Inflammatory macrophage treated with lipopolysaccharide for 1 hour (primary cell): ENCODE results near the gene ITPA.
A peak's percentile ranks its signal among the peaks of the same experiment; 100 is the strongest.

Experiments used
- DNase-seq, 2 donors: peaks; one replicate each; pipeline ENCODE4 v3.0.0-alpha.2; 2020 to 2022

The ITPA gene

DNA sequence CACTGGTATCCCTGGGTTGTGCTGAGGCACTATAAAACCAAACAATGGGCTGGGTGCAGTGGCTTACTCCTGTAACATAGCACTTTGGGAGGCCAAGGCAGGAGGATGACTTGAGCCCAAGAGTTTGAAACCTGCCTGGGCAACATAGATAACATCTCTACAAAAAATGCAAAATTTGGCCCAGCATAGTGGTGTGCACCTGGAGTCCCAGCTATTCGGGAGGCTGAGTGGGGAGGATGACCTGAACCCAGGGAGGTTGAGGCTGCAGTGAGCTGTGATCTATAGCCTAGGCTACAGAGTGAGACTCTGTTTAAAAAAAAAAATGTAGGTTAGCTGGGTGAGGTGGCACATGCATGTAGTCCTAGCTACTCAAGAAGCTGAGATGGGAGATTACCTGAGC lies 37.4 kb downstream of the ITPA start:
- DNase-seq, result no peak

DNA sequence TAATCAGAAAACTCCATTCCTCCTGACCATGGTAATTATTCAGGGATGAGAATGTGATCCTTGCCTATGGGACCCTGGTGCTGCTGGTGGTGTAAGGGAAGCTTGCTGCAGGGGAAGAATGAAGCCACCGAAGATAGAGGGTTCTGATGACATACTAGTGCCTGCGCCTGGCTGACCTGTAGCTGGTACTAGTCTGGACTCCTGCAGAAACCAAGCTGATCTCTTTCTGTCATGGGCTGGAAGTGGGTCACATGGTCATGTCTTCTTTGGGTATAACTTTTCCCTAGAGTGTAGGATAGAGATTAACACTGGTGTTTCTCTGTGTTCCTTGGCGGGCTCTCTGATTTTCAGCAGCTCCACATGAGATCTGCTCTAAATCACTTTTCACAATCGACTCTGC lies 38.3 kb downstream of the ITPA start:
- DNase-seq, result no peak

DNA sequence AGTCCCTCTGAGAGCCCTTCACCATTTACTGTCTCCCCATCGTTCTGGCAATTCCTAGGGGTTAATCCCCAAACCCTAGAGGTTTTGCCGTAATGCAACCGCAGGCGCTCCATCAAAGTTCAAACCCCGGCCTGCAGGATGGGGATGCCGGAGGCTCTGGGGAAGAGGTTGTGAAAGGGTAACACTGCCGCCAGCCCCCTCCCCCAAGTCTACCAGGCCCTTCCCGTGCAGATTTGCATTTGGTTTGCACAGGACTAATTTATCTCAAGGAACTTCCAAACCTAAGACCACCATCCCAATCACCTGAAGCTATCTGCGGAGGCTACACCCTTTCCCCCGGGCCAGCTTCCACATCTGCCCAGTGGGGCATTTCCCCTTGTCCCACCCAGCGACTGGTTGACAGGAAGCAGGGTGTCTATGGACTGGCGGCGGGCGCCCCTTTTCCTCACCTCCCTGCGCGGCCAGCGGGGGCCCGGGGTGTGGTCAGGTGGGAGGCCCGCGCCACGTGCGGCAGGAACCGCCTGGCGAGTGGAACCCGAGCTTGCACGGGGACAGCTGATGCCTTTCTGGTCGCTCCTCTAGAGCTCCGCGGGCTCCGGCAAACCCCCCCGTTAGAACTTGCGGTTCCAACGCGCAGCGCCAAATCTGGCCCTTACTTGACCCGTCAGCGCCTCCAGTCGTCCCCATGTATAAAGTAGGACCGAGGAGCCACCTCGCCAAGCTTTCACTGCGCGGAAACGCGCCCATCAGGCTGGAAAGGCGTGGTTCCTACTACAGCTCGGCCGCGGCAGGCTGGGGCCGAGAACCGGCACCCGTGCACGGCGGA lies 39.1 kb downstream of the ITPA start:
- DNase-seq, result peak in 1 of 2 donors; percentile 13

DNA sequence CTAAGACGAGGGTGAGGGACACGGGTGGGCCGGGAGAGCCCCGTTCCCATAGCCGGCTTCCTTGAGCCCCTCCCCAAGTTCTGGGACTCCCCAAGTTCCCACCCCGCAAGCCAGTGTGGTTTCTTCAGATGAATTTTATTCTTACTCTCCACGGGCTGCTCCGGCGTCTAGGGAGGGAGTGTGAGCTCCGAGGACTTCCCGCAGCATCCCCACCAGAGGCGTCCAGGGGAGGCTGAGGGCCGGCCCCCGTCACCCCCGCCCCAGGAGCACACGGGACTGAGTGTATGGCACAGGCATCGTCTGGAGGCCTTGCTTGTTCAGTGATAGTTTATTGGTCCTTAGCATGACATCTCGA lies 39.7 kb downstream of the ITPA start:
- no peak for DNase-seq

DNA sequence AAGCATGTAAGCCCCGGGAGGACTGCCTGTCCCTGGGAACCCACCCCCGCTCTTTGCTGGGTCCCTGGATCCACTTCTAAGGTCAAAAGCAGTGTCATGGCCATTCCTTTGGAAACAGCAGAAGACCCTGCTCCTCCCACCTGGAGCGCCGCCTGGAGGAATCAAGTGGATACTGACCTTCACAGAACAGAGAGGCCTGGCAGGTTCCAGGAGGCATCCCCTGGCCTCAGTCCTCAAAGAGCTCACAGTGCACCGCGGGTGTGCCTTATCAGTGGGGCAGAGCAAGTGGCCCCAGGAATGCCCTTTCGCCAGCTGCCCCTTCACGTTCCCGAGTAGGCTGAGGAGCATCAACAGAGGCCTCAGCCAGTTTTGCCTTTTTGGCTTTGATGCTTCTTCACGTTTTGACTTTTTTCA lies 40.8 kb downstream of the ITPA start:
- DNase-seq, result no peak

DNA sequence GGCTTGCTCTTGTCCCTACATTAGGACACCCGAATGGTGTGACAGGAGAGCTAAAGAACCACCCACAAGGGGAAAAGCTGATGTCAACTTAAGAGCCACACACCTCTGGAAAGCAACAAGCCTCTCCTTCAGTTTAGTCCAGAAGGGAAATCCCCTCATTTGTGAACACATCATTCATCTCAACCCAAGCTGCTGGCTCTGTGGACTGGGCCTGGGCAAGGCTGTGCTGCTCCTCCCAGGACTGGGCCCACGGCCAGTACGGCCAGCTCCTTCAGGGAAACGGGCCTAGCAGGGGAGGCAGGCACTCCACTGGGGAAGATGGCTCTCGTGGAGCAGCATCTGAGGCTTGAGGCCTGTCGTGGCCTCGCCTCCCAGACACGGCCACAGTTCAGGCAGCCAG lies 42.5 kb downstream of the ITPA start:
- DNase-seq, result no peak

DNA sequence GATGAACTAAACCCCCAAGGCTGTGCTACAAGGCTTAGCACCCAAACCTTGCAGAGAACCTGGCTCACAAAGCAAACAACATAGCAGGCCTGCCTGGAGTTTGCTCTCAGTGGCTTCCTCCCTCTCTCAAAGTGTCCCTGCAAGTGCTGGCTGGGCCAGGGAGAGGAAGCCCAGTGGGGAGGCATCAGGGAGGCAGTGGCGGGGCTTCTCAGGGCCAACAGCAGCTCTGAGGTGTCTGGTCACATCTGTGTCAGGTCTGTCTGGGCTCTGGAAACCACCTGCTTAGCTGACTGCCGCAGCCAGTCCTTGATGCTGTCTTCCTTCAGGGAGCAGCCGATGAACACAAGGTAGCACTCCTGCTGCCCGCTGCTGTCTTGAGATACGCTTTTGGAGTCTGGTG lies 46.4 kb downstream of the ITPA start:
- no peak for DNase-seq

DNA sequence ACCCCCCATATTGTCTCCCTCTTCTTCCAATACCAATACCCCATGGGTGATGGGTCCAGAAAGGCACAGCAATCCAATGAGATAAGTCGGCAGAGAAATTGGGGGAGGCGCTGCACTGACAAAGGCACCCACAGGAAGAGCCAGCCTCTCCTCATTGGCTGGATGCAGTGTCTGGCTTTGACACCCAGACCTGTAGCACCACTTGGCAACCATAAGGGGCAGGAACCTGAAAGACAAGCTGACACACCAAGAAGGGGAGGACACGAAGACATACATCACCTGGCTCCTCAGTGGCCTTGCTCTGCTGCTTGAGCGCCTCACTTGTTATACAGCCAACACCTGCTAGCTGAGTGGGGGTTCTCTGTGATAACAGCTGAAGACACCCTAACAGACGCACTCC lies 49.1 kb downstream of the ITPA start:
- DNase-seq, result no peak

DNA sequence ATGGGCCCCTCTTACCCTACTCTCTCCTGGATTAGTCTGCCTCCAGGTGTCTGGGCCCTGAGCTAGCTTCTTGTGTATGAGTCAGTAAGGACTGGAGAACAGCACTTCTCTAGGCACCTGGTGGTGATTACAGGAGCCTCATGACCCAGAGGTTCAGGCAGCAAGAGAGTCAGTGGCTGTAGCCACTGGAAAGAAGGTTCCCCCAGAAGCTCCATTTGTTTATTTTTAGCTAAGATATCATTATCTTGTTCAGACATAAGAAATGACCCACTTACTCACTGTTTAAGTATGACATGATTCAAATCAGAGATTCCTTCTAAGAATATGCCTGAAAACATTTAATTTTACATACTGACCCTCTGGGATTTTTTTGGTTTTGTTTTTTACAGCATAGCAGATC lies 53.3 kb downstream of the ITPA start:
- no peak for DNase-seq

DNA sequence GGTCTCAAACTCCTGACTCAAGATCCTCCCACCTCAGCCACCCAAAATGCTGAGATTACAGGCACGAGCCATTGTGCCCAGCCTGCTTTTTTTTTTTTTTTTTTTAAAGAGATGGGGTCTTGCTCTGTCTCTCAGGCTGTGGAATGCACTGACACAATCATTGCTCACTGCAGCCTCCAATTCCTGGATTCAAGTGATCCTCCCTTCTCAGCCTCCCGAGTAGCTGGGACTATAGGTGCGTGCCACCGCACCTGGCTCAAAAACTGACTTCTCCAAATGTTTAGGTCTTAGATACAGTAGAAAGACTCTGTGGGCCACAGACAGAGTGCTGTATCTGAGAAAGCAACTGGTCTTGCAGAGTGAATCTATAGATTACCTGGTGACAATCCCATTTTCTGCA lies 60.8 kb downstream of the ITPA start:
- no peak for DNase-seq

DNA sequence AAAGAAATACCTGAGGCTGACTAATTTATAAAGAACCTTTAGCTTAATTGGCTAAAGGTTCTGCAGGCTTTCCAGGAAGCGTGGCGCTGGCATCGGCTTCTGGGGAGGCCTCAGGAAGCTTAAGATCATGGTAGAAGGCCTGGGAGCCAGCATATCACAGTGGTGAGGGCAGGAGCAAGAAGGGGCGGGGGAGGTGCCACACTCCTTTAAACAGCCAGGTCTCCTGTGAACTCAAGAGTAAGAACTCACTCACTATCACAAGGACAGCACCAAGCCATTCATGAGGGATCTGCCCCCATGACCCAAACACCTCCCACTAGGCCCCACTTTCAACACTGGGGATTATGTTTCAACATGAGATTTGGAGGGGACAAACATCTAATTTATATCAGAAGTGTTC lies 64.1 kb downstream of the ITPA start:
- DNase-seq, result no peak
